KOPT-K1 (cell line): Measurements from ENCODE around the gene TUBGCP4.

Experiments
- H3K27ac ChIP-seq: fragments of 200-600 bp; sonication (generic); 2 replicates; pipeline ENCODE4 v1.5.1; 2016; ENCODE audit warnings: antibody characterized with exemption, mild to moderate bottlenecking, low read depth, low read length; ENCODE audit not compliant: poor library complexity, severe bottlenecking
- H3K36me3 ChIP-seq: fragments of 200-600 bp; sonication (generic); 2 replicates; pipeline ENCODE4 v1.5.1; 2017; ENCODE audit warnings: antibody characterized with exemption, mild to moderate bottlenecking, low read length, moderate library complexity; ENCODE audit not compliant: insufficient read depth
- H3K9me3 ChIP-seq: fragments of 200-600 bp; sonication (generic); 2 replicates; pipeline ENCODE4 v1.5.1; 2017; ENCODE audit warnings: antibody characterized with exemption, low read length, mild to moderate bottlenecking; ENCODE audit not compliant: insufficient read depth, poor library complexity, severe bottlenecking

Gene TUBGCP4

DNA sequence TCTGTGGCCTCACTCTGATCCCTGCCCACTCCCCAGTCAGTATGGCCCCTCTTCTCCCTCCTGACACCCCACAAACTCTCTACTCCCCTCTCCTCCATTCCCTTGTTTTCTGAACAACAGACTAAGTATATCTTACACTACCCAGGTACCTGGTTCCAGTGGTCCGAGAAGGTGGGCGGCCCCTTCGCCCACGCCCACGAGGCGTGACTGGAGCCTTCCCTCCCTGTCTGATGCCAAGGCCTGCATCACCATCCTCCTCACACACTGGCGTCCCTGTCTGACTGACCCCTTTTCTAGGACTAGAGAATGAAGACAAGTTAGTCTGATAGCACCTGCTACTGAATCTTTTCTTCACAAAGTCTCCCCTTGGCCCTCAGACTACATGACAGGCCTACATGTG is 50.0 kb downstream of the TUBGCP4 start:
- no peaks in the 10 kb centered on the region for H3K9me3 ChIP-seq
- no peak overlapping the region for H3K27ac ChIP-seq
- H3K36me3 ChIP-seq = peaks cover 80% of the 10 kb centered on the region

DNA sequence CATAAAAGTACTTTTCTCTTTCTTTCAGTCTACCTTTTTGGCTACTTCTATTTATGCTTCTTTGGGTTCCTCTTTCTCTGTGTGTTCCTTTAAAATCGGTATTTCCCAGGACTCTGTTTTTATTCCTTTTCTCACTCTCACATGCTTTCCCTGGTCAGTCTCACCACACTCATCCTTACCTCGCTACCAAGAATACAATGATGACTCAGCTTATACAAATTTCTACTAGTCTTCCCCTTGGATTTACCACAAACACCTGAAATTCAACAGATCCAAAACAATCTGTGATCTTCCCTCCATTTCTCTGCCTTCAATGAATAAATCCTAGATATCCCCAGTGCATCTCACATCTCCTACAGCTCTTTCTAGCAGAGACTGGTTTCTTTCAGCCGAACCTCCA is 52.9 kb downstream of the TUBGCP4 start:
- Histone ChIP-seq H3K9me3 (no peaks in the 10 kb centered on the region), H3K36me3 (peaks cover 76% of the 10 kb centered on the region), H3K27ac (no peak overlapping the region)

DNA sequence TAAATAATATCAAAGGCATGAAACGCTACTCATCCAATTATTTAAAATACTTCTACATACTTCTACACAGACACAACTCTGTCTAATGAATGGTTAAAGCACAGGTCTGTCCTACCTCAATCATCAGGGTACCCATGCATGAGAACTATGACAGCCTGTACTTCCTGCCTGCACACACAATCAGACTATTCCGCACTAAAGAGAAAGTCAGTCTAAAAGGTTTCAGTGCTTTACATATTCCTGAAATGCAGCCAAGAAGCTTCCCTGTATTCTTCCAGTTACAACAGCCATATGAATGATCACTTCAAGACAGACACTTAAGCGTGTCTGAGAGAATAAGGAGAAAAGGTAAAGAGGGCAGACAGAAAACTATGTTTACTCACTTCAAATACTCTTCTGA is 58.8 kb downstream of the TUBGCP4 start:
- H3K27ac ChIP-seq = no peak overlapping the region

DNA sequence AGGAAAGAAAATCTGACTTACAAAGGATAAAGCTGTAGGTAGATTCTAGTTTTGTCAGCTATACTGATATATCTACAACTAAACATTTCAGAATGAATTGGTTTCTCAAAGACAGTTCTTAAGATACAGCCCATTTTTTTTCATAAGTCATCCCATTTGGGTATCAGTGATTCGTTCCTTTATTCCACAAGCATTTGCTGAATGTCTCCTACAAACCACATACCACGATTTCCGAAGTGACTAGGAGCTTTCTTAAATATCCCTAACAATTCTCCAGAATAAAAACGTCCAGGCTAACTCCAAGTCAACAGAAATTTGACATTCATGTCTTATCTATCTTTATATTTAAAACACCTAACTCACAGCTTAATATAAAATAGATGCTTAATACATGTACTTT is 62.3 kb downstream of the TUBGCP4 start:
- H3K36me3 ChIP-seq = peaks cover 71% of the 10 kb centered on the region
- no peak overlapping the region for H3K27ac ChIP-seq
- H3K9me3 ChIP-seq = no peaks in the 10 kb centered on the region

More for the DNA sequence above, 58.8 kb downstream of the TUBGCP4 start:
- H3K36me3 ChIP-seq = peaks cover 75% of the 10 kb centered on the region
- no peaks in the 10 kb centered on the region for H3K9me3 ChIP-seq

DNA sequence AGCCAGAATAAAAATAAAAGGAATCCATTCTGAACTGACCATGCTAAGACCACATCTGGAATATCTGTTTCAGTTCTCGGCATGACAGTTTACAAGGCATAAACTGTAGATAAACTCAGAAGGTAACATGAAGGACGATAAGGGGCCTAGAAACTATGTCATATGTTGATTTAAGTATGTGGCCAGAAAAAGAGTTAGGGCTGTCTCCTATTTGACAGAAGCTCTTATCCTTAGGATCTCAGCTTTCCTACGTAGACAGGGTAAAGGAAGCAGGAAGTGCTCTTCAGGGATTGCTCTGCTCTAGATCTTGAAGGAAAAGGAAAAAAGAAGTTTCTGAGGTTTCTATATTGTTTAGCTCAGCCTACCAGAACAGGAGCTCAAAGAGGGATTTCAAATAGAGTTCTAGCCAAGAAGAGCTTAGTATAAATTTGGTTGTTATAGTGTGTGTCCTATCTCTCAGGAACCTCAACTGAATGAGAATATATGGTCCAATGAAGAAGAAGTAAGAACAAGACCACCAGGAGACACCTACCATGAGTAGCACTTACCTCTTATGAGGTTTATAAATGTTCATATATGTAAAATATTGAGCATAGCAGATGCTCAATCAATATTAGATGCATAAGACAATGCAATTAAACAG is 62.9 kb downstream of the TUBGCP4 start:
- Histone ChIP-seq H3K36me3 (peaks cover 73% of the 10 kb centered on the region), H3K9me3 (no peaks in the 10 kb centered on the region), H3K27ac (no peak overlapping the region)

DNA sequence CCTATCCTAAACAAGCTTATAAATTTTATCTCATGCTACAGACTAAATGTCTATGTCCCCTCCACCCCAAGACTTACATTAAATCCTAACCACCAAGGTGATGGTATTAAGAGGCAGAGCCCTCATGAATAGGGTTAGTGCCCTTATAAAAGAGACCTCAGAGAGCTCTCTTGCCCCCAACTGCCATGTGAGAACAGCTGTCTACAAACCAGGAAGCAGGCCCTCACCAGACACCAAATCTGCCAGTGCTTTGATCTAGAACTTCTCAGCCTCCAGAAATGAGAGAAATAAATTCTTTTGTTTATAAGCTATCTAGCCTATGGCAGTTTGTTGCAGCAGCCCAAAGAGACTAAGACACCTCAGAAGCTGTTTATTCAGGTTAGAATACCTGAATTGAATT is 63.5 kb downstream of the TUBGCP4 start:
- H3K9me3 ChIP-seq = no peaks in the 10 kb centered on the region
- peaks cover 78% of the 10 kb centered on the region for H3K36me3 ChIP-seq
- peak overlapping the region; percentile 13 for H3K27ac ChIP-seq

DNA sequence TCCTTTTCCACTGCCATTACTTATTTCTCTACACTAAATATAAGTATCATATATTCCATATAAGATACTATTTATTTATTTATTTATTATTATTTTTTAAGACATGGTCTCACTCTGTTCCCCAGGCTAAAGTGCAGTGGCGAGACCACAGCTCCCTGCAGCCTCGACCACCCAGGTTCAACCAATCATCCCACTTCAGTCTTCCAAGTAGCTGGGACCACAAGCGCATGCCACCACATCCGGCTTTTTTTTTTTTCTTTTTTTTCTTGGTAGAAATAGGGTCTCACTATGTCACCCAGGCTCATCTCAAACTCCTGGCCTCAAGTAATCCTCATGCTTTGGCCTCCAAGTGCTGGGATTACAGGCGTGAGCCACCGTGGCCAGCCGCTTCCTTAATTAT is 65.5 kb downstream of the TUBGCP4 start:
- no peaks in the 10 kb centered on the region for H3K9me3 ChIP-seq
- H3K36me3 ChIP-seq = peaks cover 72% of the 10 kb centered on the region
- H3K27ac ChIP-seq = no peak overlapping the region

DNA sequence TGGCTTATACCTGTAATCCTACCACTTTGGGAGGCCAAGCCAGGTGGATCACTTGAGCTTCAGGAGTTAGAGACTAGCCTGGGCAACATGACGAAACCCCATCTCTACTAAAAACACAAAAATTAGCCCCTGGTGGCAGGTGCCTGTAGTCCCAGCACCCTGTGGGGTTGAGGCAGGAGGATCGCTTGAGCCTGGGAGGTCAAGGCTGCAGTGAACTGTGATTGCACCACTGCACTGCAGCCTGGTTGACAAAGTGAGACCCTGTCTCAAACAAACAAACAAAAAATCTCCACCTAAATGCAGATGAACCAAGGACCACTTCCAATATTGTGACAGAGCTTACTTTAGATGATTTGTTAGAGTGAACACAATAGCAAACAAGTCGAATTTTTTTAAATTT is 68.4 kb downstream of the TUBGCP4 start:
- Histone ChIP-seq H3K27ac (no peak overlapping the region), H3K36me3 (peaks cover 49% of the 10 kb centered on the region), H3K9me3 (no peaks in the 10 kb centered on the region)

DNA sequence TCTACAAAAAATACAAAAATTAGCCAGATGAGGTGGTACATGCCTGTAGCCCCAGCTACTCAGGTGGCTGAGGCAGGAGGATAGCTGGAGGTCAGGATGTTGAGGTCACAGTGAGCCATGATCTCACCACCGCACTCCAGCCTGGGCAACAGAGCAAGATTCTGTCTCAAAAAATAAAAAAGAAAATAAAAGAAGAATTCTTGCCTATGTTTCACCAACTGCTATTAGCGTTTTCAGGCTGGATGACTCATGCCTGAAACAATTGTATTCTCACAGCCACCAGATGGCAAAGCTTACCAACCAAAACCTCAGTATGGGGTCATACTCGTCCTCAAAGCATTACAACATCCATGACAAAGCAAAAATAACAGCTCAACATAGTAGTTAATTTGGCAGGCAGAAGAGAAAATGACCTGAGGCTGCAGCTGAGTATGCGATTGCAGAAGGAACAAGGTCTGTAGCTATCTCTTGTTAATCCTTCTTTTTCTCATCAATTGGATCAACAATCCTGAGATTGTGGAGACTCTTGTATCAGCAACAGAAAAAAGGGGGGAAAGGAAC is 69.9 kb downstream of the TUBGCP4 start:
- Histone ChIP-seq H3K9me3 (no peaks in the 10 kb centered on the region), H3K27ac (no peak overlapping the region), H3K36me3 (peaks cover 64% of the 10 kb centered on the region)

DNA sequence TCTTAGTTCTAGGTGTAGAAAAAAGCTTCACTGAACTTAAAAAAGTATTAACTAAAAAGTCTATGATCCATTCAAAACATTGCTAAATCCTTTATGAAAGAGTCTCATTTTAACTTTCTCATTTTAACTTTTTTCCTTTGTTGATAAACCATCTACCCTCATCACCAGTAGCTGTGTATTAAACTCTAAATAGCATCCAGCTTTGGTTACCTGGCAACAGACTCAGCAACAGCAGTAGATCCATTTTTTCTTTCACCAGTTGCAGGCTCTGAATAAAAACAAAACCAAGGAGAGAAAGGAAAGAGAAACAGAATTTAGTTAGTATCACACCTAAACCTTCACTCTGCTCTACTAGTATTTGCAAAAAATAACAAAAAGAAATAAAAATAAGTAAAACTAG is 70.4 kb downstream of the TUBGCP4 start:
- no peaks in the 10 kb centered on the region for H3K9me3 ChIP-seq
- H3K36me3 ChIP-seq = peaks cover 63% of the 10 kb centered on the region
- no peak overlapping the region for H3K27ac ChIP-seq

DNA sequence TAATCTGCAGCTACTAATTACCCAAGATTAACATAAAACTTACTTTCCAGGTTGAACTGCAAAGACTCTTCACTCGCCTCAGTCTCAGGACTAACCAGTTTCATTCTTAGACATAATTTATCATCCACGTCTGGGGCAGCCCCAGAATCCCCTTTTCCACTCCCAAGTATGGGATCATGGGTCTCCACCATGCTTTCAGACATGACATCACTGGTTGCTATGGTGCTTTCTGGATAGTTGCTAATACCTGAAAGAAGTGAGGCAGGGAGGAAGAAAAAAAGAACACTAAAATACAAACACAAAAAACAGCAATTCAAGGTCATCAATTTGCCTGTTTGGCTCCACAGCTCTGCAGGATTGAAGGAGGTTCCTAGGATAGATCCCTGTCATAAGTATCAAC is 75.4 kb downstream of the TUBGCP4 start:
- Histone ChIP-seq H3K36me3 (peaks cover 33% of the 10 kb centered on the region), H3K27ac (no peak overlapping the region), H3K9me3 (no peaks in the 10 kb centered on the region)

DNA sequence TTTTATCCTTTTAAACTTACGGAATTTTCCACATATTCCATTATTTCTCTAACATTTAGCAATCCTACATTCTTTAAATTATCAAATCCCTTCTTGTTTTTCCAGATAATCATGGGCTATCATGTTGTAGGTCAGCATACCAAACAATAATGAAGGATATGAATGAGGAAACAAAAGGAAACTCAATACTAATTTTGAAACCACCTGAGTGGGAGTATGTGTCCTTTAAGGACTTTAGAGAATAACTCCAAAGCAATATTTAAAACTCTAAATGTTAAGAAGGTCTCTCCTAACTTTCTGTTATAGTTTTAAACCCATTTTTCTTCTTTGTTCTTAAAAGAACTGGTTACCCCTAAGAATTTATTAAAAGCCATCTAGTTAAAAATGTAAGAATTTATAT is 79.1 kb downstream of the TUBGCP4 start:
- Histone ChIP-seq H3K36me3 (peaks cover 23% of the 10 kb centered on the region), H3K27ac (no peak overlapping the region), H3K9me3 (no peaks in the 10 kb centered on the region)
